B cell (primary cell): ENCODE measurements around the gene TRPM1. TPM values are rescaled to one million over a fixed set of nuclear protein-coding genes. Genes with fewer than 3 reads are reported as not detected.

Experiments used
- ATAC-seq: fragments of 200-7000 bp; cut with Tn5 transposase; one replicate; pipeline ENCODE4 v1.10.0; 2021; ENCODE audit warnings: low read depth, mild to moderate bottlenecking, moderate number of reproducible peaks, moderate library complexity
- CTCF ChIA-PET: fragments of 350-600 bp; sonication (Branson Sonifier 250); formaldehyde crosslinking; loops from one replicate; lab custom pipeline; 2021; ENCODE audit warnings: antibody characterized with exemption, inconsistent platforms; lab: Charles Lee
- POLR2A ChIA-PET: fragments of 350-600 bp; sonication (Branson Sonifier 250); formaldehyde crosslinking; loops from one replicate; lab custom pipeline; 2021; ENCODE audit warnings: antibody characterized with exemption; lab: Charles Lee
- DNase-seq: peaks from one replicate; pipeline ENCODE4 v3.0.0; 2013
- H2AFZ ChIP-seq: 2 replicates; pipeline ENCODE4 v1.6.1; 2012; ENCODE audit warnings: mild to moderate bottlenecking, low read depth, low read length; ENCODE audit not compliant: insufficient read depth, poor library complexity, severe bottlenecking
- H3K27ac ChIP-seq, 2 donors: 1 replicate in 1 of 2; 2 replicates in 1 of 2; pipeline ENCODE4 v1.5.1; 2012 to 2013; ENCODE audit warnings: low read length in 2 of 2, mild to moderate bottlenecking in 2 of 2, moderate library complexity in 1 of 2
- H3K27me3 ChIP-seq, 4 experiments: fragments of 200-600 bp in 1 of 4; sonication (generic) in 1 of 4; replicated peaks in 1 of 4; 1 replicate in 2 of 4; 2 replicates in 2 of 4; pipeline versions ENCODE4 v1.6.1 to v1.7.0; 2013 to 2016; ENCODE audit warnings: low read length in 3 of 4, mild to moderate bottlenecking in 2 of 4, mixed read lengths in 1 of 4, moderate library complexity in 1 of 4; ENCODE audit not compliant: insufficient read depth in 4 of 4, control insufficient read depth in 3 of 4; ENCODE audit errors: control extremely low read depth in 1 of 4
- H3K36me3 ChIP-seq, 2 experiments: replicated peaks in 1 of 2; 1 replicate in 1 of 2; 2 replicates in 1 of 2; pipeline versions ENCODE4 v1.6.1 to v1.7.1; 2013; ENCODE audit warnings: low read length in 1 of 2; ENCODE audit not compliant: insufficient read depth in 2 of 2, control insufficient read depth in 1 of 2; ENCODE audit errors: control extremely low read depth in 1 of 2, extremely low read depth in 1 of 2
- H3K4me1 ChIP-seq, 2 donors: fragments of 200-600 bp in 1 of 2; sonication (generic) in 1 of 2; 1 replicate in 1 of 2; 2 replicates in 1 of 2; pipeline versions ENCODE4 v1.5.1 to v1.6.1; 2013 to 2017; ENCODE audit warnings: low read length in 2 of 2; ENCODE audit not compliant: control insufficient read depth in 2 of 2, insufficient read depth in 2 of 2
- H3K4me2 ChIP-seq: replicated peaks from 2 replicates; pipeline ENCODE3; 2012; ENCODE audit warnings: mild to moderate bottlenecking, low read depth, low read length; ENCODE audit not compliant: poor library complexity, severe bottlenecking
- H3K4me3 ChIP-seq, 5 experiments: fragments of 200-600 bp in 1 of 5; sonication (generic) in 1 of 5; 1 replicate in 3 of 5; 2 replicates in 2 of 5; pipeline versions ENCODE4 v1.5.1 to v1.7.0; 2011 to 2016; ENCODE audit warnings: low read length in 4 of 5, mild to moderate bottlenecking in 4 of 5, low read depth in 2 of 5, control low read depth in 1 of 5, moderate library complexity in 1 of 5; ENCODE audit not compliant: insufficient read depth in 1 of 5; ENCODE audit errors: control extremely low read depth in 1 of 5, extremely low read depth in 1 of 5
- H3K79me2 ChIP-seq: fragments of 200-600 bp; sonication (generic); one replicate; pipeline ENCODE4 v1.6.0; 2016; ENCODE audit warnings: low read length; ENCODE audit not compliant: control insufficient read depth, insufficient read depth
- H3K9ac ChIP-seq: fragments of 200-600 bp; sonication (generic); 2 replicates; pipeline ENCODE4 v1.6.1; 2017; ENCODE audit warnings: mild to moderate bottlenecking, low read length, moderate library complexity
- H3K9me3 ChIP-seq, 3 donors: one replicate each; pipeline versions ENCODE4 v1.6.1 to v1.7.1; 2013; ENCODE audit warnings: low read length in 2 of 3; ENCODE audit not compliant: control insufficient read depth in 2 of 3, insufficient read depth in 1 of 3; ENCODE audit errors: control extremely low read depth in 1 of 3
- H4K20me1 ChIP-seq: 2 replicates; pipeline ENCODE4 v1.6.0; 2012; ENCODE audit warnings: mild to moderate bottlenecking, low read length; ENCODE audit not compliant: insufficient read depth, control insufficient read depth, poor library complexity, severe bottlenecking
- H3K27ac Mint-ChIP-seq: one replicate; pipeline ENCODE4 v1.8.0; 2021; ENCODE audit warnings: mixed read lengths
- H3K27me3 Mint-ChIP-seq: one replicate; pipeline ENCODE4 v1.8.0; 2021; ENCODE audit warnings: mixed read lengths
- H3K4me1 Mint-ChIP-seq: one replicate; pipeline ENCODE4 v1.8.0; 2021; ENCODE audit warnings: mixed read lengths
- H3K4me3 Mint-ChIP-seq: one replicate; pipeline ENCODE4 v1.8.0; 2021; ENCODE audit warnings: mixed read lengths
- H3K9me3 Mint-ChIP-seq: one replicate; pipeline ENCODE4 v1.8.0; 2022; ENCODE audit warnings: mixed read lengths; ENCODE audit not compliant: insufficient read depth
- EZH2 ChIP-seq: IDR thresholded peaks from 2 replicates; pipeline ENCODE4 v1.6.1; 2012; ENCODE audit warnings: borderline replicate concordance, low read depth, mild to moderate bottlenecking, moderate library complexity, low read length; ENCODE audit not compliant: insufficient read depth, poor library complexity, severe bottlenecking
- WGBS: methylation state at CpG from one replicate; pipeline ENCODE4 v1.1.5; 2013; ENCODE audit warnings: missing lambda C conversion rate; ENCODE audit not compliant: insufficient coverage; 5-methylcytosine and 5-hydroxymethylcytosine counted together
- intact Hi-C: fragments of 100-400 bp; cut with micrococcal nuclease; formaldehyde crosslinking; loops from one replicate; pipeline ENCODE4 v1.10.0; 2022
- polyA plus RNA-seq: library from polyadenylated mRNA; depleted of rRNA; stranded (reverse); fragments of >200 nt; gene quantifications from 2 replicates; pipeline ENCODE4 v1.2.3, GENCODE V29; 2012
- total RNA-seq, 2 donors: library from RNA; stranded (reverse); fragments of 120-200 nt in 1 of 2; gene quantifications; 1 replicate in 1 of 2; 2 replicates in 1 of 2; pipeline versions ENCODE4 v1.2.3 to v1.2.4, GENCODE V29; 2013 to 2022
- TF ChIP-seq, protein P1 (sequence below): fragments of 200-600 bp; IDR thresholded peaks from one replicate; pipeline ENCODE4 v1.8.0; 2022; ENCODE audit warnings: antibody characterized with exemption, mild to moderate bottlenecking

Gene TRPM1
- total and polyA plus RNA-seq, 2 donors (not counting 1 experiment from before 2014, with no cell fraction given) = 0.07 TPM; not detected in 1

DNA sequence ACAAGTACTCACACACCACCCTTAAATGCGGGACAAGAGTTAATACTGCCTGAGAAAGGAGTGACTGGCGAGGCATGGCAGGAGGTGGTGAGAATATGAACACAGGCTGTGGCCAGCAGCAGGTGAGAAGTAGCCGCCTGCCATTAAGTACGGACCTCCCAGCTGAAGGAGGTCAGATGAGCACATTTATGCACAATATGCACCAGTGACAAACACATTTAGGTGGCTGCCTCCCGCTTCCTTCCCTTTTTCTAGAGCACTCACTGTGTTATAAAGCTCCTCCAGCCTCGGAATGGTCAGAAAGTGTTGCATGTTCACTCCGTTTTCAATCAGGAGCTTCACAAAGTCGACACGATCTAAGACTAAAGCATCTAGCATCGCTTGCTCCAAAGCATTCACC is 52.4 kb downstream of the TRPM1 start:
- ChIA-PET CTCF (interaction anchor here (0.8 to 2.6 kb wide), 4 partner anchors 19 to 439 kb away, joined by 3 to 7 read pairs (median 5); no protein-coding TSS in a partner anchor), POLR2A (no interaction called here)
- peak; percentile 56 for DNase-seq
- peak; percentile 44 for ATAC-seq
- peak overlapping the region in 3 of 5 experiments; percentile 19 to 32 (median 31) for H3K4me3 ChIP-seq
- H3K4me1 ChIP-seq = peaks cover 49 to 55% of the 10 kb centered on the region in 2 donors
- peak overlapping the region; percentile 95 for H3K27ac Mint-ChIP-seq
- peaks cover 63% of the 10 kb centered on the region for H3K4me1 Mint-ChIP-seq
- TF ChIP-seq, protein P1, sequence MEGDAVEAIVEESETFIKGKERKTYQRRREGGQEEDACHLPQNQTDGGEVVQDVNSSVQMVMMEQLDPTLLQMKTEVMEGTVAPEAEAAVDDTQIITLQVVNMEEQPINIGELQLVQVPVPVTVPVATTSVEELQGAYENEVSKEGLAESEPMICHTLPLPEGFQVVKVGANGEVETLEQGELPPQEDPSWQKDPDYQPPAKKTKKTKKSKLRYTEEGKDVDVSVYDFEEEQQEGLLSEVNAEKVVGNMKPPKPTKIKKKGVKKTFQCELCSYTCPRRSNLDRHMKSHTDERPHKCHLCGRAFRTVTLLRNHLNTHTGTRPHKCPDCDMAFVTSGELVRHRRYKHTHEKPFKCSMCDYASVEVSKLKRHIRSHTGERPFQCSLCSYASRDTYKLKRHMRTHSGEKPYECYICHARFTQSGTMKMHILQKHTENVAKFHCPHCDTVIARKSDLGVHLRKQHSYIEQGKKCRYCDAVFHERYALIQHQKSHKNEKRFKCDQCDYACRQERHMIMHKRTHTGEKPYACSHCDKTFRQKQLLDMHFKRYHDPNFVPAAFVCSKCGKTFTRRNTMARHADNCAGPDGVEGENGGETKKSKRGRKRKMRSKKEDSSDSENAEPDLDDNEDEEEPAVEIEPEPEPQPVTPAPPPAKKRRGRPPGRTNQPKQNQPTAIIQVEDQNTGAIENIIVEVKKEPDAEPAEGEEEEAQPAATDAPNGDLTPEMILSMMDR = no peak
- TF ChIP-seq EZH2 = no peak
- no peaks in the 10 kb centered on the region for H3K79me2 ChIP-seq
- H2AFZ ChIP-seq = peak overlapping the region; percentile 81
- H3K27ac ChIP-seq = peak overlapping the region; percentile 74 to 87
- H3K4me3 Mint-ChIP-seq = peak overlapping the region; percentile 69
- no peaks in the 10 kb centered on the region for H3K27me3 Mint-ChIP-seq
- no peaks in the 10 kb centered on the region for H4K20me1 ChIP-seq
- no peaks in the 10 kb centered on the region for H3K9me3 Mint-ChIP-seq
- intact Hi-C loops = loop anchor here (2.0 kb wide), 1 partner anchor 58 kb away; the partner anchor contains the start of gene MTMR10
- WGBS = 17% methylated on average over 7 of the region's 10 CpGs
- H3K4me2 ChIP-seq = peak overlapping the region; percentile 75
- no peaks in the 10 kb centered on the region for H3K27me3 ChIP-seq
- H3K9me3 ChIP-seq = no peaks in the 10 kb centered on the region
- H3K9ac ChIP-seq = peak overlapping the region; percentile 42
- no peaks in the 10 kb centered on the region for H3K36me3 ChIP-seq

DNA sequence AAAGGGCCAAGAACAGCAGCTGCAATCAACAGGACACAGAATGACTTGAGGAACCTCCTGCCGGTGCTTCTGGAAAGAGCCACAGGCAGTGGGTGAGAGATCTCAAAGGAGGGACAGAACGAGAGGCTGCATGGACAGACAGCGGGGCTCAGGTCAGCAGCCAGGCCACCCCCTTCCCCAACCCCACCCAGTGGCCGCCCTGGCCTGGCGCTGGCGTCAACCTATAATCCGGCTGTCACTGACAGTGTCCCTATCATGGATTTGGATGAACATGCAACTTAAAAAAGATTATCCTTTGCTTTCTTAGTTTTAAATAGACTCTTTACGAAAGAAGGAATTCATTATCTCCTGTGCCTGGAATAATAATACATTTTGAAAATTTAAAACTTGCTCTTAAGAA is 54.1 kb downstream of the TRPM1 start:
- Mint-ChIP-seq H3K4me3 (peak overlapping the region; percentile 2), H3K27ac (no peak overlapping the region), H3K9me3 (no peaks in the 10 kb centered on the region), H3K4me1 (peaks cover 58% of the 10 kb centered on the region), H3K27me3 (no peaks in the 10 kb centered on the region)
- no peak overlapping the region for H3K4me2 ChIP-seq
- H2AFZ ChIP-seq = no peak overlapping the region
- intact Hi-C loops = no loop called here
- DNase-seq (no peak), ATAC-seq (no peak)
- peaks cover 44 to 48% of the 10 kb centered on the region in 2 donors for H3K4me1 ChIP-seq
- H3K79me2 ChIP-seq = no peaks in the 10 kb centered on the region
- no peaks in the 10 kb centered on the region for H4K20me1 ChIP-seq
- no peak overlapping the region for H3K27ac ChIP-seq
- WGBS = 100% methylated on average over 6 of the region's 8 CpGs
- H3K27me3 ChIP-seq = no peaks in the 10 kb centered on the region
- TF ChIP-seq, protein P1 = no peak
- TF ChIP-seq EZH2 = no peak
- H3K9ac ChIP-seq = no peak overlapping the region
- H3K9me3 ChIP-seq = no peaks in the 10 kb centered on the region
- no peak overlapping the region for H3K4me3 ChIP-seq
- ChIA-PET POLR2A (no interaction called here), CTCF (no interaction called here)
- H3K36me3 ChIP-seq = no peaks in the 10 kb centered on the region
